Smooth muscle cell (in vitro differentiated cells): ENCODE results near the gene KLK15. TPM values are rescaled to one million over a fixed set of nuclear protein-coding genes. Genes with fewer than 3 reads are reported as not detected.

Source experiments
- DNase-seq: peaks from one replicate; lab custom pipeline; 2025; ENCODE audit not compliant: unreplicated experiment; lab: John Stamatoyannopoulos, UW
- H2AFZ ChIP-seq: fragments of 200-600 bp; sonication (generic); 2 replicates; pipeline ENCODE4 v1.6.0; 2016; ENCODE audit warnings: antibody characterized with exemption, low read depth, mild to moderate bottlenecking
- H3F3A ChIP-seq: fragments of 200-600 bp; sonication (generic); 2 replicates; pipeline ENCODE4 v1.6.0; 2017; ENCODE audit warnings: antibody characterized with exemption, low read depth
- H3K27ac ChIP-seq: fragments of 200-600 bp; sonication (generic); 2 replicates; pipeline ENCODE4 v1.5.1; 2016; ENCODE audit warnings: low read depth, mild to moderate bottlenecking
- H3K27me3 ChIP-seq: fragments of 200-600 bp; sonication (generic); 2 replicates; pipeline ENCODE4 v1.6.1; 2016; ENCODE audit warnings: low read depth, mild to moderate bottlenecking
- H3K36me3 ChIP-seq: fragments of 200-600 bp; sonication (generic); 2 replicates; pipeline ENCODE4 v1.5.1; 2016; ENCODE audit warnings: low read depth
- H3K4me1 ChIP-seq: fragments of 200-600 bp; sonication (generic); 2 replicates; pipeline ENCODE4 v1.5.1; 2016; ENCODE audit warnings: low read depth
- H3K4me2 ChIP-seq: fragments of 200-600 bp; sonication (generic); 2 replicates; pipeline ENCODE4 v1.6.0; 2016; ENCODE audit warnings: mild to moderate bottlenecking
- H3K4me3 ChIP-seq: fragments of 200-600 bp; sonication (generic); 2 replicates; pipeline ENCODE4 v1.5.1; 2016; ENCODE audit warnings: mild to moderate bottlenecking
- H3K79me2 ChIP-seq: fragments of 200-600 bp; sonication (generic); 2 replicates; pipeline ENCODE4 v1.6.0; 2016; ENCODE audit warnings: low read depth, mild to moderate bottlenecking
- H3K9ac ChIP-seq: fragments of 200-600 bp; sonication (generic); 2 replicates; pipeline ENCODE4 v1.6.0; 2016; ENCODE audit warnings: low read depth
- H3K9me3 ChIP-seq: fragments of 200-600 bp; sonication (generic); replicated peaks from 2 replicates; pipeline ENCODE4 v1.5.1; 2016; ENCODE audit warnings: low read depth
- H4K20me1 ChIP-seq: fragments of 200-600 bp; sonication (generic); 2 replicates; pipeline ENCODE4 v1.6.0; 2016; ENCODE audit warnings: low read depth
- WGBS: methylation state at CpG from one replicate; pipeline ENCODE4 v1.1.7; 2016; ENCODE audit warnings: low lambda C conversion rate; 5-methylcytosine and 5-hydroxymethylcytosine counted together
- polyA plus RNA-seq: library from polyadenylated mRNA; unstranded; fragments of >200 nt; fragmentation: Nextera tagmentation; extraction: Ambion mirVana; gene quantifications from 2 replicates; pipeline ENCODE4 v1.2.1, GENCODE V29; 2016
- total RNA-seq: library from RNA; depleted of rRNA; stranded (reverse); fragments of >200 nt; gene quantifications from 2 replicates; pipeline ENCODE4 v1.2.3, GENCODE V29; 2014
- TF ChIP-seq, protein P1 (sequence below): fragments of 200-600 bp; sonication (generic); IDR thresholded peaks from 2 replicates; pipeline ENCODE4 v1.5.1; 2017; ENCODE audit warnings: borderline replicate concordance, mild to moderate bottlenecking, antibody characterized with exemption; ENCODE audit not compliant: insufficient read depth, poor library complexity, severe bottlenecking

KLK15 gene
- total and polyA plus RNA-seq, 2 experiments from 2014 or later, result not detected

GRCh38 chr19:50858886-50859285, 25.5 kb upstream of the KLK15 start:
- Histone ChIP-seq H3F3A (no peaks in the 10 kb centered on the region), H3K79me2 (no peaks in the 10 kb centered on the region), H3K9me3 (no peaks in the 10 kb centered on the region), H4K20me1 (no peaks in the 10 kb centered on the region), H3K4me3 (no peak overlapping the region), H3K36me3 (no peaks in the 10 kb centered on the region), H3K9ac (no peak overlapping the region), H3K4me2 (no peak overlapping the region), H3K27ac (no peak overlapping the region), H3K27me3 (peaks cover 35% of the 10 kb centered on the region), H2AFZ (no peak overlapping the region), H3K4me1 (no peaks in the 10 kb centered on the region)
- WGBS, result 40% methylated on average over 2 of the region's 7 CpGs
- no peak for DNase-seq
- TF ChIP-seq, protein P1, sequence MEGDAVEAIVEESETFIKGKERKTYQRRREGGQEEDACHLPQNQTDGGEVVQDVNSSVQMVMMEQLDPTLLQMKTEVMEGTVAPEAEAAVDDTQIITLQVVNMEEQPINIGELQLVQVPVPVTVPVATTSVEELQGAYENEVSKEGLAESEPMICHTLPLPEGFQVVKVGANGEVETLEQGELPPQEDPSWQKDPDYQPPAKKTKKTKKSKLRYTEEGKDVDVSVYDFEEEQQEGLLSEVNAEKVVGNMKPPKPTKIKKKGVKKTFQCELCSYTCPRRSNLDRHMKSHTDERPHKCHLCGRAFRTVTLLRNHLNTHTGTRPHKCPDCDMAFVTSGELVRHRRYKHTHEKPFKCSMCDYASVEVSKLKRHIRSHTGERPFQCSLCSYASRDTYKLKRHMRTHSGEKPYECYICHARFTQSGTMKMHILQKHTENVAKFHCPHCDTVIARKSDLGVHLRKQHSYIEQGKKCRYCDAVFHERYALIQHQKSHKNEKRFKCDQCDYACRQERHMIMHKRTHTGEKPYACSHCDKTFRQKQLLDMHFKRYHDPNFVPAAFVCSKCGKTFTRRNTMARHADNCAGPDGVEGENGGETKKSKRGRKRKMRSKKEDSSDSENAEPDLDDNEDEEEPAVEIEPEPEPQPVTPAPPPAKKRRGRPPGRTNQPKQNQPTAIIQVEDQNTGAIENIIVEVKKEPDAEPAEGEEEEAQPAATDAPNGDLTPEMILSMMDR, result no peak

DNA sequence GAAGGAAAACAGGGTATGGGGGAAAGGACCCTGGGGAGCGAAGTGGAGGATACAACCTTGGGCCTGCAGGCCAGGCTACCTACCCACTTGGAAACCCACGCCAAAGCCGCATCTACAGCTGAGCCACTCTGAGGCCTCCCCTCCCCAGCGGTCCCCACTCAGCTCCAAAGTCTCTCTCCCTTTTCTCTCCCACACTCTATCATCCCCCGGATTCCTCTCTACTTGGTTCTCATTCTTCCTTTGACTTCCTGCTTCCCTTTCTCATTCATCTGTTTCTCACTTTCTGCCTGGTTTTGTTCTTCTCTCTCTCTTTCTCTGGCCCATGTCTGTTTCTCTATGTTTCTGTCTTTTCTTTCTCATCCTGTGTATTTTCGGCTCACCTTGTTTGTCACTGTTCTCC, 24.0 kb upstream of the KLK15 start:
- Histone ChIP-seq H3K4me3 (no peak overlapping the region), H3K27ac (no peak overlapping the region), H3F3A (no peaks in the 10 kb centered on the region), H4K20me1 (no peaks in the 10 kb centered on the region), H3K27me3 (peaks cover 29% of the 10 kb centered on the region), H2AFZ (no peak overlapping the region), H3K4me2 (no peak overlapping the region), H3K9me3 (no peaks in the 10 kb centered on the region), H3K4me1 (no peaks in the 10 kb centered on the region), H3K79me2 (no peaks in the 10 kb centered on the region), H3K36me3 (no peaks in the 10 kb centered on the region), H3K9ac (no peak overlapping the region)
- no peak for DNase-seq
- 81% methylated on average over 6 of the region's 6 CpGs for WGBS
- TF ChIP-seq, protein P1, result no peak

- no peaks in the 10 kb centered on the region for H3K79me2 ChIP-seq
- TF ChIP-seq, protein P1, result no peak
- H3K36me3 ChIP-seq, result no peaks in the 10 kb centered on the region
- no peaks in the 10 kb centered on the region for H4K20me1 ChIP-seq
- H3K9me3 ChIP-seq, result no peaks in the 10 kb centered on the region
- DNase-seq, result no peak
- no peak within 1 kb of the TSS for H2AFZ ChIP-seq
- WGBS, result 71% methylated on average over 6 of the region's 9 CpGs
- H3K4me2 ChIP-seq, result no peak within 1 kb of the TSS
- H3K4me1 ChIP-seq, result no peaks in the 10 kb centered on the region
- peaks cover 28% of the 10 kb centered on the region for H3K27me3 ChIP-seq
- H3K4me3 ChIP-seq, result no peak within 1 kb of the TSS
- H3F3A ChIP-seq, result no peaks in the 10 kb centered on the region
- H3K9ac ChIP-seq, result no peak within 1 kb of the TSS
- no peak within 1 kb of the TSS for H3K27ac ChIP-seq
These were observed 21.4 kb upstream of the KLK15 start, which contains the start of gene KLK3 for GRCh38 chr19:50854636-50855410. KLK3 (plus strand) TSS chr19:50854915; CDS start chr19:50854956, 41 bp downstream.

- Histone ChIP-seq H3K9ac (no peak overlapping the region), H3K27ac (no peak overlapping the region), H3K4me3 (no peak overlapping the region), H3K79me2 (no peaks in the 10 kb centered on the region), H3K4me1 (no peaks in the 10 kb centered on the region), H3F3A (no peaks in the 10 kb centered on the region), H3K36me3 (no peaks in the 10 kb centered on the region), H4K20me1 (no peaks in the 10 kb centered on the region), H3K9me3 (no peaks in the 10 kb centered on the region), H3K27me3 (peaks cover 14% of the 10 kb centered on the region), H3K4me2 (no peak overlapping the region), H2AFZ (no peak overlapping the region)
- TF ChIP-seq, protein P1, result no peak
- DNase-seq, result no peak
- 68% methylated on average over 4 of the region's 4 CpGs for WGBS
These were observed 18.2 kb upstream of the KLK15 start for GRCh38 chr19:50851620-50852019.
